Measurements from ENCODE around the gene ARAP1.
A peak's percentile ranks its signal among the peaks of the same experiment; 100 is the strongest.

Gene ARAP1

GRCh38 chr11:72652873-72653630, 99.2 kb downstream of the ARAP1 start:
- DNase-seq: no peak

GRCh38 chr11:72652133-72652532, 100.1 kb downstream of the ARAP1 start:
- no peak for DNase-seq

- DNase-seq: no peak
These were observed 102.8 kb downstream of the ARAP1 start for GRCh38 chr11:72649215-72649976.

DNA sequence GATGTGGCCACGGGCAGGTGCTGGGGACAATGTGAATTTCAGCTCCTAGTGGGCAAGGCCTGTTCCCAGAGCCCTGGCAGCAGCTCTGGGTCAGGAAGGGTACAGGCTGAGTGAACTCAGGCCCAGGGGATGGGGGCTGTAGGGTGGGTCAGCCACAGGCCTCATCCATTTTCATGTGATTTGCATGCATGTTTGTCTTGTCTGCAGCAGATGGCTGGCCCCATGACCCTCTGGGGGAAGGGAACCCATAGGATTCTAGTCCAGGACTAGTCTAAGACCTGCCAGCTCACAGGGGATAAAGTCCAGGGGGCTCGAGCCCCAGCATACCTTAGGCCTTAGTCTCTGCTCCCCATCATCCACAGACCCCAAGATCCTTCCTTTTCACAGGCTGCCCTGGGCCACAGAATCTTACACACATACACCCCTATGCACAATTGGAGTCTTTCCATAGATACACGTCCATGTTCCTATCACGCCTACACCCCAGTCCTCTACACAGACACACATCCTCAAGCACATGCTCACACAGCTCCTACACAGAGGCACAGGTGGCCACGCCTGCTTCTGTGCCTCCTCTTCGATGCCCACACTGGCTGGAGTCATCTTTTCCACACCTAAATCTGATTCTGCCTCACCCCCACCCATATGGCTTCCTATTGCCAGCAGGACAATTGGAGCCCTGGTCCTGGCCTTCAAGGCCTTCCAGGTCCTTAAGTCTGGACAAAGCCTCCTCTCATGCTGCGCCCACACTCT, 103.6 kb downstream of the ARAP1 start:
- DNase-seq: no peak

- DNase-seq: no peak
These were observed 104.3 kb downstream of the ARAP1 start for GRCh38 chr11:72647882-72648281.

DNA sequence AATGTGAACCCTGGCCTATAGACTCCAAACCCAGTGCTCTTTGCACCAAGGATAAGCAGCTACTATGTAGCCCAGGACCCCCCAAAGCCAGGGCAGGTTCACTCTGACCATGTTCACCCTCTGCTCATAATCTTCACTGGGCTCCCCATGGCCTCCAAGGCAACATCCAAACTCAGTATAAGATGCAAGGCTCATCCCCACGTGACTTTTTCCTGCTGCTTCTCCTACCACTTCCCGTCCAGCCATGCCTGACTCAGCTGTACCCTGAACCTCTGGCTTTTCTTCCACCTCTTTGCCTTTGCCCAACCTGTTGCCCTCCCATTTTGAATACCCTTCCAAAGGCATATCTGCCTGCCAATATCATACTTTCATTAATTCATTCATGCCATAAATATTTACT, 105.7 kb downstream of the ARAP1 start:
- no peak for DNase-seq

GRCh38 chr11:72646024-72646423, 106.2 kb downstream of the ARAP1 start:
- no peak for DNase-seq

DNA sequence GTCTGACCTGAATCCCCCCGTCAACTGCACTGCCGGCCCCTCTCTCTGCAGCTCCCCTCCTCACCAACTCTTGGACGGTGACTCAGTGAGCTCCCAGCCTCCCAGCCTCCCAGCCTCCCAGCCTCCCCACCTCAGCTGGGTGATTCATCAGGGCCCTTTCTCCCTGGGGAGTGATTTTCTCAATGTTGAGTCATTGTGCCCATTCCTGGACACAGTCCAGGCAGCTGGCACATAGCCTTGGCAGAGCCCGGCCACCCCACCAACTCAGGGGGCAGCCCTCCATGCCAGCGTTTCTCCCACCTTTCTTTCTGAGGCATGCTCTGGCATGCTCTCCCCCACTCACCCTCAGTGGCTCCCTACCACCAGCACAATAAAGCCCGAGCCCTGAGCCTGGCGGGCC, 108.7 kb downstream of the ARAP1 start:
- DNase-seq: peak in 1 of 2 experiments; percentile 34

GRCh38 chr11:72642884-72643522, 109.2 kb downstream of the ARAP1 start:
- DNase-seq: peak; percentile 75 to 84

- peak in 1 of 2 experiments; percentile 37 for DNase-seq
These were observed 109.9 kb downstream of the ARAP1 start for GRCh38 chr11:72642043-72642883.

DNA sequence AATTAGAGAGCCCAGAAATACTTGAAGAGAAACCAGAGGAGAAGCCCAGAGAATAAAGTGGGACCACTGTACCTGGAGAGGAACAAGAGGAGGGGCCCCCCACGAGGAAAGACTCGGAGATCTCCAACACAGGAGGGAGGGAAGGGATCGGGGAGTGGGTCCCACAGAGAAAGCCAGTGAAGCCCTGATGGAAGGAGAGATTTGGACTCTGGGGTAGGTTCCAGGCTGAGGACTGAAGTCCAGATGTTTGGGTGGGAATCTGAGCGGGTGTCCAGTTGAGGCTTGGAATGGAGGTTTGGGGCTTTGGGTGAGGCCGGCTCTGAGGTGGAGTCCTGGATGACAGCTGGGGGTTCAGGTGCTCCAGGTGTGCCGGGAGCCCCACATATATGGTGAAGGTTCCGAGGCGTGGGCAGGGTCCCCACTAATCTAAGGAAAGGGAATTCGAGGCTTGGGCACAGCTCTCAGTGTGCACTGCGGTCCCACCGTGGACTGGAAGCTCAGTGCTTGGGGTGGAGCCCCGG, 110.6 kb downstream of the ARAP1 start:
- DNase-seq: no peak

- no peak for DNase-seq
These were observed 112.5 kb downstream of the ARAP1 start for GRCh38 chr11:72639502-72640375.

- DNase-seq: no peak
These were observed 114.3 kb downstream of the ARAP1 start for GRCh38 chr11:72637926-72638325.

DNA sequence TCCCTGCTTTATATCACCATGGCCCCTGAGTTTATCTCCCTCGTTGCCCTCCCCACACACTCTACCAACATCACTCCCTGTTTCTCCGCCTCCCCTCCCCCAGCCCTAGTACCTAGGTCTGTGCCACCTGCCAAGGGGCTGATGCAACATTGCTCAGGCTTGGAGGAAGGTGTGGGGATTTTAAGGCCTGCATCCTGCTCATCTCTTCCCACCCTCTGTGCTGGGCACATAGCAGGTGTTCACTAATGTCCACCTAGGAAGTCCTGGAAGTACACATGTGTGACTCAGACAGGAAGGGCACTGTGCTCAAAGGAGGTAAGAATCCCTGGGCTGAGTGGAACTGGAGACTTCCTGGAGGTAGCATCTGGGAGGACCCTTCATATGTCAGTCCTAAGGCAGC, 115.0 kb downstream of the ARAP1 start:
- no peak for DNase-seq

GRCh38 chr11:72636376-72636775, 115.8 kb downstream of the ARAP1 start:
- DNase-seq: no peak

DNA sequence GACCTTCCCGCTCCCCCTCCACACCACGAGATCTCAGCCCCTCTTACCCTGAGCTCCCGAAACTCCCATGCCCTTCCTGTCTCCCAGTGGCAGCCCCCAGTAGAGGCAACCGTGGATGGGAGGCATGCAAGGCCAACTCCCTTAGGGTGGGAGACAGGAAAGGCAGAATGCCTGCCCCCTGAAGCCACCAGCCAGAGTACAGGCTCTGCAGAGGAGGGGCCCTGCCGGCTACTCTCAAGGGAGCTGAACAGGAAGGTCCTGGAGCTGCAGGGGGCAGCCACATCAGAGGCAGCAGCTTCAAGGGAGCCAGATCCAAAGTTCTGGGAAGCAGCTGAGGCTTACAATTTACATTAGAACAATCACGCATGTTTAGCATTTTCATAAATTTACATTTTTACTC, 116.3 kb downstream of the ARAP1 start:
- DNase-seq: no peak

- DNase-seq: no peak
These were observed 116.8 kb downstream of the ARAP1 start for GRCh38 chr11:72635309-72635915.

All from activated T-cell treated with anti-CD3 and anti-CD28 coated beads, Interleukin-2, amount 50 U/mL, for 48 hours (primary cell).